Measurements from ENCODE around the gene ZIC4.

ZIC4 gene

DNA sequence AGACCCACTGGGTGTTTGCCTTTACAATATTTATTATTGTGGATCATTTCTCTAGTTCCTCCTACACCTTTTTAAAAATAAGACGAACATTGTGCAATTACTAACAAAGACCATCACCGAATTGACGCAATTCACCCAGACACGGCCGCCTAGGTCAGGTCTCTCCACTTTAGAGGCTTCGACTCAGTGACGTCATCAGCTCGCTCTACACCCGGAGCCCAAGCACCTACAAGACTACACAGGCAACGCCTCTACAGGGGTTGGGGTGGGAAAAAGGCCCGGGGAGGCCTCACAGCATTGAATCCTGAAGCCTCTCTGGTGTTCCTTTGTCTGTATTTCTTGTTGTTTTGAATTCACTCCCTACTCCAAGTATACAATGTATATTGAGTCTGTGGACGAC lies 16.6 kb downstream of the ZIC4 start:
- DNase-seq = no peak

- no peak for DNase-seq
Measured at GRCh38 chr3:147388700-147389580, 17.4 kb downstream of the ZIC4 start.

DNA sequence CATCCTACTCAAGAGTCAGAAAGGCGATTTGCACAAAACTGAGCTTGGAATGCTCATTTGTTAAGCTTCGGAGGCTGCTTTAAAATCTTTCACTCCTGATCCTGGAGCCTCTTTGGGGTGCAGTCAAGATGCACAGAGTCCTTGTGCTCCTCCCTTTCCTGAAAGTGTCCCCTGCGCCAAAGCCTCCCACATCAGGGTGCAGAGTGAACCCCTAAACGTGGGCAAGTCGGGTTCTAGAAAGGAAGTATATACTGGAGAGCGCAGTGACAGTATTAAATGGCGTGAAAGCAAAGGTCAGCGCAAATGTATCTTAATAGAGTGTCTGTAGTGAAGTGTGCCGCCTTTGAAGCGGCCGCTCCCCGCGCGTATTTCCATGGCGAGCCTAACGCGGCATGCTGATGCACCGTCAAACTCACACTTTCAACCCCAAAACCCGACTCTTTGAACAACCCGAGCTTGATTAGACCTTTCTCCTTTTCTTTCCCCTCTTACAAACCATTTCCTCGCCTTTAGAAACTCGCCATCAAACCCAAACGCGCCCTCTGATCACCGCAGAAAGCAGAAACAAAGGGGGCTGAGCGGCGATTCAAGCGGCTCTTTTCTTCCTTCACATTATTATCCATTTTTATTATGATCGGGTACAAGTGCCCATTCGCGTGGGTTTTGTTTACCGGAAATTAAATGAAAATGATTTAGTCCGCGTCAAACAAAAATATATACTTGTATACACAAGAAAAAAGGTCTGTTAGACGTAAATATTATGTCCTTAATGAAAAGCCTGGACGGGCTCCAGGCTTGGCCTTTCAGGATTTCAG lies 18.3 kb downstream of the ZIC4 start:
- DNase-seq = no peak

DNA sequence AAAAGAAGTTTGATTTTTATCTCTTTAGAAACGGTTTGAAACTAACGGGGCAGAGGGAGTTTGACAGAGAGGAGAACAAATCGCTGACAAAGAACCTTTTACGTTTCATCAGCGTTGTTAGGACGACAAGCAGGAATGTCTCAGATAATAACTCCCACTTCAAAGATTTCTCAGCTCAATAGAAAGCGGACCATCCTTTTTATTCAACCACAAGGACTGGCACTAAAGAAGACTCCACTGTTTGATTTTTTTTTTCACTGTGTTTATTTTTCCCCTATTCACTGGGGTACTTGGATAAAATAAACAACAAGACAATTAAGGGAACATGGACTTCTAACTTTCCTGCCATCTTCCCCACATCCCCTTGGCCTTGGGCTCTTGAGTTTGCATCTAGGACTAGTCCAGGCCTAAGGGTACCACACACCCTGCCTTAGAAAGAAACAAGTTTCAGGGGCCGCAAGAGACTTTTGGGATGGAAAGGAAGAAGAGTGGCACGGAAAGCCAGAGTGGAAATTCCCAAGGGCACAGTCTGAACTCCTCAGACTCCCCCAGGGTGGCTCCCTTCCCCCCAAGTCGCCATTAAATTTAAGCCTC lies 19.0 kb downstream of the ZIC4 start:
- no peak for DNase-seq

GRCh38 chr3:147385059-147386012 lies 21.0 kb downstream of the ZIC4 start:
- DNase-seq = no peak

DNA sequence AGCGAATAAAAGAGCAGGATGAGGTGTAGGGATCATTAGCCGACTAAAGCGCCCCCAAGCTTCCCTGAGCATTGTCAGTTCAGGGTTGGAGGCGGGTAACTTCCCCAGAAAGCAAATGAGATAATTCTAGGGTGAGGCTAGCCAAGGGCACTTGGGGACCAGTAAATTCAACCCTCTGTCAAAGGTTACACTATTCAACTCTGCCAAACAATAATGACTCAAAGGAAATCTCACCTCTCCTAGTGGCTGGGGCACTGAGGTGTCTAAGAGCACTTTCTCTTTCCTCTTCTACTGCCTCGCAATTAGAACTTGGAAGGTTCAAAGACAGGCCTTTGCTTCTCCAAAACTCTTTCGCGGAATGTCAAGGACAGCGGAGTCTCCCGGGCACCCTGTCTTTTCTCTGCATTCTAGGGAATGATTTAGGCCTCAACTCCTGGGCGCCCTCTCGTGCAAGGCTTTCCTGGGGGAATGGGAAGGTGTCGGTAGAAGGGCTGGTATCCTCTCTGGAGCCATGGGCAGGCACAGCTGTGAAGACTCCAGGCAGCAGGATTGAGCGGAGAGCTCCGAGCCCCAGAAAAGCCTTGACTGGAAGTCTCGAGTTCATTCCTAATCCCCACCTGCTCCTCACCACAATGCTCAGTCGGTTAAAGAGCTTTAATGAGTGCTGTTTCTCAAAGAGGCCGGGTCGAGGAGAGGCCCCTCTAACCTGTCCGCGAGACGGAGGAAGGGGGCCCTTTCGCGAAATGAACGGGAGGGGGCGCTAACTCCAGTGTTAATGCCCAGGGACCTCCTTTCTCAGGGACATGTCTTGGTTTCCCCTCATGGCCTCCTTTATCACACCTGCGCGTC lies 21.9 kb downstream of the ZIC4 start:
- no peak for DNase-seq

DNA sequence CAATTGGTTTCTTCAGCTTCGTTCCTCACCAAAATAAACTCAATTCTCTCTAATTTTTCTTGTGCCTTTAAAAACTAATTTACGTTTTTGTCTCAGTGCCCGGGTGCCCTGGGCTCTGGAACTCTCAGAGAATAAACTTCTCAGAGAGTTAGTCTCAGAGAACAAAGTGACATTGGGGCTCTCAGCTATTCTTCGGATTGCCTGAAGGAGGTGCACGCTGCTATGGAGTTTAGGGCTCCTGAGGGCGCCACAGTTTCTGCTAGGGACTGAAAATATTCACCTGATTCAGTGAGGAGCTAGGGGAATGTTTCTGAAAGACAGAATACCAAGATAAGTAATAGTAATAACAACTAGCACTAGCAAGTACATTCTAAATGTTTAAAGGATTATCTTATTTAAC lies 22.7 kb downstream of the ZIC4 start:
- no peak for DNase-seq

DNA sequence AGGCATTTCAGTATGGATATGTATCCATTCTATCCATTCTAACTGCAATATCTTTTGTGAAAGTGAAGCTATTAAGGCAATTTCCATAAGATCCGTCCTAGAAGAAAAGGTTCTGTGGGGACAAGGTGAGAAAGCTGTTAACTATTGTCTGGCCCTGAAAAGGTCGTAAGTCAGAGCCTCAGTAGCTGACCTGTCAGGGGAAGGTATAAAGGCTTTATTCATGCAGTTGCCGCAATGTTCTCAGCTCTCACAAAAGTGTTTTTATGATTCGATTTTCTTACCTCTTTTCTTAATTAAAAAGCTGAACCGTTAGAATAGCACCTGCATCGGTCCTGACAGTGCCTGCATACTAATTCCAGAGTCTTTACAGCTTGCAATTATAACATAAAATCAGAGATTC lies 24.7 kb downstream of the ZIC4 start:
- DNase-seq = no peak

- no peak for DNase-seq
Measured at GRCh38 chr3:147380977-147381376, 25.4 kb downstream of the ZIC4 start.

GRCh38 chr3:147380387-147380951 lies 25.9 kb downstream of the ZIC4 start:
- no peak for DNase-seq

GRCh38 chr3:147379651-147380050 lies 26.7 kb downstream of the ZIC4 start:
- no peak for DNase-seq

DNA sequence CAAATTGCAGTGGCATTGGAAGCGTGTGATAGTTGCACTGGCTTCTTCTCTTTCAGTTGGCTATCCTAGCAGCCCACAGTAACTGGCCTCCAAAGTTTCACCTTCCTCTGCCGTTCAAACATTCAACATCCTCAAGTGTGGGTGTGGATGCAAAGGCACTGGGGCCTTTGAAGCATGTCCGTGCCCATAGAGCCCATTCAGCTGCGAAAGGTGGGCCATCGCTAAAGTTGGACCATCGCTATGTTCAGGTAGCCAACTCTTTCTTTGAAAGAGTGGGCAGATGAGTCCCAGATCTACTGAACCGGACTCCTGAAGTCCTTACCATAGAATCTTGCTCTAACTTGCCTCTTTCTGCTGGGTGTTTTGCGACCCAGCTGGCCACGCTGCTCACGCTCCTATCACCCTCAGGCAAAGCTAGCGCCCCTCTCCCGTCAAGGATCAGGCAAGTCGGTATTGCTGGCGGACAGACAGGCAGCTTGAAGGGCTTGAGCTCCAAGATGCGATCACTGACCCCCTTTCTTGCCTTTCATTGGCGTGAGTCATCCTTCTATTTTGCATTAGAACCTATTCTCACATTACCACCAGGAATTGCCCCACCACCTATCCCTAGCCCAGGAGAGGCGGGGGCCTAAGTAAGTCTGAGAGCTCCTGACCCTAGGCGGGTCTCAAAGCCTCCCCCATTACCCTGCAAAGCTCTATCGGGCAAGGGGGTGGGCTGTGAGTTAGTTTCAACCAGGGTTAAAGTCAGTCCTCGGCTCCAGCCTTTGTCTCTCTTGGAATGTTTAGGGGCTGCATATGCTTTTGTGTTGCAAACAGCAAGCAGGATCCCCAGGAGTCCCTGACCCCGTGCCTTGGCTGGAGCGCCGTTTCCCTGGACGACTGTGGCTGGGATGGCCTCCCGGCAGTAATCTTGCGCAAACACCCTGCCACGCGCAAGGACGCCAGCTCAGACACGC lies 28.7 kb downstream of the ZIC4 start:
- DNase-seq = no peak

DNA sequence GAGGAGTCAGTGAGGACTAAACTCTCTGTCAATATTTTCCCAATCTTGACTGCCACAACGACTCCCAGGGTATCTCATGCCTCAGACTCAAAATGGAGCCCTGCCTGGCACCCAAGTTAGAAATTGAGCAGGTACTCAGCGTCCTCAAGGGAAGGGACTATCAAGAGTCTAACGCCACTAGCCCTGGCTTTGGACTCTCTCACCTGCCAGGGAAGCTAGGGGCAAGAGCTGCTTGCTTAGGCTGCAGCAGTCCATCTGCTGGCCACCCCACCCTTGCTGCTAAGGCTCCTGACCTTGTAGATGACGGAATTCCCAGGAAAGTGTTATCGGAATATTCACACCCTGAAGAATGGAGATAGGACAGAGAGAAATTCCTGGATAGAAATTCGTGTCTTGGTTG lies 33.0 kb downstream of the ZIC4 start:
- DNase-seq = no peak

GRCh38 chr3:147372525-147373027 lies 33.8 kb downstream of the ZIC4 start:
- DNase-seq = no peak

- DNase-seq = no peak
Measured at GRCh38 chr3:147371771-147372340, 34.5 kb downstream of the ZIC4 start.

- no peak for DNase-seq
Measured at GRCh38 chr3:147371140-147371539, 35.2 kb downstream of the ZIC4 start.

DNA sequence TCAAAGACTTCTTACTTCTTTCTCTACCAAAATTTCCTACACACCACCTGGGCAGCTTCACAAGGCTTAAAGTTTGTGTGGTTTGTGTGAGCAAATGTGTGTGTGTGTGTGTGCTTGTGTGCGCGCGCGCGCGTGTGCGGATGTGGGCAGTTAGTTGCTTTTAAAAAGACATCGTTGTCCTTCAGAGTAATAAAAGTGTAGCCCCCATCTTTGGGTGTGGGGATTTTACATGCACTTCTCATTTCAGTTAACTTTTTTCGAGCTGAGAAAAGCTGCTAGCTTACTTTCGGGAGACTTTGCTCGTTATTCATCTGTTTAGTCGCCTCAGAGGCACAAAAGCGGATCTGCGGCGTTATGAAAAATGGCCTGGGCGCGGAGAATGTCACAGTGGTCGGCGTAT lies 36.0 kb downstream of the ZIC4 start:
- no peak for DNase-seq

DNA sequence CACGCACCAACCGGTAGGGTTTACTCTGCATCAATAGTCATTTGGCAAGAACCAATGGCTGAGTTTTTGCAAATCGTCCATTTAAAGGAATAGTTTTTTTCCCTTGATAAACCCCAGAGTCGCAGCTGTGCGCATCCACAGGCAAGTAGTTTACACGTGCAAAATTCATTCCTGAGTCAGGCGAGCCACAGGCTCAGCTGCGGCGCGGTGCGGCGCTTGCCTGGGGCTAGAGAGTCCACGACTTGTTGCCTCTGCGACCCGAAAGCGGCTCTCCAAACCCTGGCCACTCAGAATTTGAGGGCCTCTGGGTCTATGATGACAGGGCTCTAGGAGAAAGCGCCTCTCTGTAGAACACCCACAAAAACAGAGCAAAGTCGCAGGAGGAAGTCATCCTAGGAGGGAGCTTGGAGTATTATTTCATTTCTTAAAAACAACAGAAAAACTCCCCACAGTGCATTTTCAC lies 36.7 kb downstream of the ZIC4 start:
- DNase-seq = peak in 1 of 14 donors; percentile 86

DNA sequence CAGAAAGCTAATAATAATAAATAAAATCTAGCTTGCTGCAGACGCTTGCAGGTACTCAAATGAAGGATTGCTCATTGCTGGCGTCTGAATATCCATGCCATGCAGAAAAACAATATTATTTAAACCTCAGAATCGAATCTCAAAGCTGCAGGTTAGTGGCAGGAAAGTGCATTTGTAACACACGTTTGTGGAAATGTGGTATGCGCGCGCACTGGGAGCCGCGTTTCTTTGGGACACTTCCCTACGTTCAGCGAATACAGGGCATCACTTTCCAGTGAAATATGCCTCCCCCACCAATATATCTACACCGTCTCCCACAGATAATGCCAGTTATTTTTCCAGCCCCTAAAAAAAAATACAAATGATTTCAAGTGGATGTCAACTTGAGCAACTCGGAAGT lies 37.1 kb downstream of the ZIC4 start:
- DNase-seq = no peak

All from C1 segment of cervical spinal cord (tissue), 14 donors.